NCI-H2171 treated with DMSO at 0.1 percent for 48 hours (cell line): ENCODE results near the gene BMPER.

ENCODE experiments used
- DNase-seq: peaks from one replicate; lab custom pipeline; 2025; lab: John Stamatoyannopoulos, UW

BMPER gene

DNA sequence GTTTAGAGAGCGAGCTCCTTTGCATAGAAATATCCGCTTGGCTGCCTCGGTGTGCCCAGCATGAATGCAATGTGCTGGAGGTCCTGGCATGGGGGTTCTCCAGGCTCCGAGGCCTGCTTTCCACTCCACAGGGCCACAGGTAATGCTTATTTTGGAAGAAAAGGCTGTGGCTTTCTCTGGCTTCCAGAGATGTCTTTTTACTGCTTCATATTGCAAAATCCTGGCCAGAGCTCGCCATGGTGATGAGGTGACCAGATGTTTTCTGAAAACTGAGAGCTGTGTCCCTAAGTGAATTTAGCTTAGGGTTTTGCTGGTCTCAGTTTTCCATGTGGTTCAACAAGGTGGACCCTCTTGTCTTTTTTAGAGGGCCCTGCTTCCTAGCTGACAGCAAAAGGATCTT lies 65.2 kb downstream of the BMPER start:
- no peak for DNase-seq

DNA sequence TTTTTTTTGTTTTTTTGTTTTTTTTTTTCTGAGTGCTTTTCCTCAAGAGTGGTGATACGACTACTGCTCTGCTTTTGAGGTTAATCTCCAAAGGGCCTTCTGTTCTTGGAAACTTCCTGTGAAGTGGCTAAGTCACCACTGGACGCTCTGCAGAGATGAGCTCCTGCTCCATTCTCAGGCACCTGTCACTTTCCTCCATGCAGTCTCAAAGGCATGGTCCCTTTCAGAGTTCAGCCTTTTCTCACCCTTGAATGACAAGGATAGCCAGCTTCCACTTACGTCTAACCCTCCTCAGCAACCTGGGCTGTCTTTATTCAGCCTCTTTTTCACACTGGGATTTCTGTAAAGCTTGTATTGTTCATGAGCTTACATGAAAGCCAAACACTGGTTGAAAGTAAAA lies 65.8 kb downstream of the BMPER start:
- DNase-seq: no peak

DNA sequence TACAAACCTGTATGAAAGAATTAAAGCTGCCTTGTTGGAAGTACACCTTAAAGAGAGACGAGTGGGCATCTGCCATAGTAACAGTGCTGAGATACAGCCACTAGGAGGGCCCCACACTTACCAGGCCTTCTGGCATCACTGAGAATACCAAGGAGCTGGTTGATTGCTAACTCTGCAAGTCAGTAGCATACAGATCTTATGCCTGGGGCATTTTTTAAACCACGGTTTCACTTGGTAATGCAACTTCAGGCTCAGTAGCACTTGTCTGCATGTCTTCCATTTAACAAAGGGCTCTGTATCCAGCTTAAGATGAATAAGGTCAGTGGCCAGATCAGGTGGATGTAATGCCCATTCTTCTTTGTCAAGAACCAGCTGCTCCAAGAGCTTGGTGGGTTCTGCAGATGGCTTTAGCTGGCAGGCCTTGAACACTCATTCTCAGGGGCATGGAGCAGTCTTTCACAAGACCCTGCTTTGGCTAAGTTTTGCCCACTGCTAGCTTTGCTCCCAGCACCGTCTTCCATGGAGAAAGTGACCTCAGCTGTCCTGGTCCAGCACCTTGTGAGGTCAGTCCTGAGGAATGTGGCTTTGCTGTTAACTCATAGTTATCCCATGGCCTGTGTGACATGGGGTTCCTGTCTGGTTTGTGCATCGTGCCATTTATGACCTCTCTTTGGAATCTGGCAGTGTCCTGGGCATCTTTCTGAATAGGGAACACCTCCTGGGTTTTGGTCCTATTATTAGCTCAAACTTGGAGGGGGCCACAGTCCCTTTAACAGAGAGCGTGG lies 68.1 kb downstream of the BMPER start:
- DNase-seq: no peak

- no peak for DNase-seq
Measured at GRCh38 chr7:33979300-33979806, 74.0 kb downstream of the BMPER start.

- DNase-seq: no peak
Measured at GRCh38 chr7:33979807-33980355, 74.5 kb downstream of the BMPER start.

- no peak for DNase-seq
Measured at GRCh38 chr7:33981226-33981625, 75.9 kb downstream of the BMPER start.

DNA sequence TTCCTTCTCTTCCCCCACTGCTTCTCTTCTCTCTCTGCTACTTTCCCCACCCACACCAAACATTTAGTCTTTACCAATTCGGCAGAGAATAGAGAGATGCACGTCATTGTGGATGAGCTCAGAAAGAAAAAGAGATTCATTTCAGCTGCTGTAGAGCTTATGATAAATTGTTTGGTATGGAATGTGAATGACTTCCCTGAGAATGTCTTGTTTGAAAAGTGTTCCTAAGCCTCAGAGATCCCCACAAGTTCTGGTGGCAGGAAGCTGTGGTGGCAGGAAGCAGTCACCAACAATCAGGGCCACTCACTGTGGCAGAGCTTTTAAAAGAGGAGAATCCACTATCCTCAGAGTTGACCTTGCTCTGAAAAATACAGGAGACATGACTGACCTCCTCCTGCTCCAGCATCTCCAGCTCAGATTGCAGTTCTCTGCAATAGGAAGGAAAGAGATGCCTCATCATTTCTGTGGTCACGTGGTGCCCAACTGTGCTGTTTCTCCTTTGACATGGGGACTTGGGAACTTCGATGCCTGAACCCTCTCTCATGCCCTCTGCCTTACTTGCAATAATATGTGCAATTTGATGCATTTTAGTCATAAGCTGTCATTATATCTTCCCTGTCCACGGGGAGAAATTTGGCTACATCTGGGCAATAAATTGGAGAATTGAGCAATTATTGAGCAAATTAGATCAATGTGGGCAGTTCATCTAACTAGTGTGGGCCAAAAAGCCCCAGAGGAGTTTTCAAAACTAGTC lies 76.5 kb downstream of the BMPER start:
- DNase-seq: no peak

GRCh38 chr7:33982425-33982786 lies 77.1 kb downstream of the BMPER start:
- peak; percentile 18 for DNase-seq

DNA sequence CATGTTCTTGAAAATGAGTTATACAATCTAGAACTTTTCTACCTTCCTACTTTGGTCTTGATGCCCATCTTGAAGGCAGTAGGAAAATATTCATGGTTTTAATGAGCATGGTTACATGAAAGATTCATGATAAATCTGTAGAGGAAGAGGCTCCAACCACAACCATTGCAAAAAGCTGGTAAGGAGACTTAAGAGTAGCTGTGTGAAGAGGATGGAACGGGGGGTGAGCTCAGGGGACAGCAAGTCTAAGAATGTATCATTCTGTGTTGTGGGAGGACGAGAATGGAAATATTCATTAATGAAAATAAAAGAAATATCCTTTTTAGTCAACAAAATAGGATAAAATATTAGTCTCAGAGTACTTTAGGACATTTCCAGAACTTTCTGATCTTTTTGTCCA lies 81.1 kb downstream of the BMPER start:
- no peak for DNase-seq

- no peak for DNase-seq
Measured at GRCh38 chr7:33986951-33987947, 81.9 kb downstream of the BMPER start.

- no peak for DNase-seq
Measured at GRCh38 chr7:33996899-33997298, 91.6 kb downstream of the BMPER start.

DNA sequence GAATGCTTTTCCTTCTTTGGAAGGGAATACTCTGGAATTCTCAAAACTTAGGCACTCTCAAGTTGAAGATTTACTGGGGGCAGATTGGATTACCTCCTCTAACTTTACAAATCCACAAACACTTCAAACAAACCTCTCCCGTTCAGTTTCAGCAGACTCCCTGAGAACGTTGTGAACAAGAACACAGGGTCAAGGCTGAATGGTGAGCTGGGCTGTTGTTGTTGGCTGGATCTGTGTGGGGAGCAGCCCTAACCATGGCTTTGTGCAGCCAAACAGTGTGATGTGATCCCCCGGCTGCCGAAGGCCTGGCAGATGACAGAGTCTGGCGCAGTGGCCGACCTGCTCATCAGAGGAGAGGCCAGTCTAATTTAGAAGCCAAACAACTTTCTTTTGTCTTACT lies 93.1 kb downstream of the BMPER start:
- DNase-seq: no peak

DNA sequence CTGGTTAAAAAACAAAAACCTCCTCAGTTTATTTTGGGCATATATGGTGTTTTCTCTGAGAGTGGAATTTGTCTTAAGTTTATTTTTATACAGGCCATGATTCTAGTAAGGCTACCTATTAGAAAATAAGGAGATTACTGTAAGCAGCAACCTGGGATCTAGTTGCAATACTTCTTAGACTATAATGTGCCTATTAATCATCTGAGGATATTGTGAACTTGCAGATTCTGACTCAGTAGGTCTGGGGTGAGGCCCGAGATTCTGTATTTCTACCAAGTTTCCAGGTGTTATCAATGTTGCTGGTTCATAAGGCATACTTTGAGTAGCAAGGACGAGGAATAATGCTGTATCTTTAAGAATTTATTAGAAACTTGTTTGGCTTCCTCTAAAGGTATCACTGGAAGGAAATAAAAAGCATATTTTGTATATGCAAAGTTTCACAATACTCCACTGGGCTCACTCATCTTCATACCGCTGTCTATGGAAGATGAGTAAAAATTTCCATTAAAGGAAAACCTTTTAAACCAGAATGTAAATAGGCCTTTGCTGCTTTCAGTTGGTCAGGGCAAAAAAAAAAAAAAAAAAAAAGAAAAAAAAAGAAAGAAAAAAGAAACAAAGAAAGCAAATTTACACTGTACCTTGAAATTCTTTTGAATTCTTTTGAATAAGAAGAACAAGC lies 105.8 kb downstream of the BMPER start:
- no peak for DNase-seq

- DNase-seq: no peak
Measured at GRCh38 chr7:34011696-34012095, 106.4 kb downstream of the BMPER start.

GRCh38 chr7:34013421-34013820 lies 108.1 kb downstream of the BMPER start:
- no peak for DNase-seq

GRCh38 chr7:34015651-34016050 lies 110.3 kb downstream of the BMPER start:
- no peak for DNase-seq

GRCh38 chr7:34016876-34017275 lies 111.5 kb downstream of the BMPER start:
- no peak for DNase-seq

GRCh38 chr7:34019301-34019790 lies 114.0 kb downstream of the BMPER start:
- DNase-seq: no peak

DNA sequence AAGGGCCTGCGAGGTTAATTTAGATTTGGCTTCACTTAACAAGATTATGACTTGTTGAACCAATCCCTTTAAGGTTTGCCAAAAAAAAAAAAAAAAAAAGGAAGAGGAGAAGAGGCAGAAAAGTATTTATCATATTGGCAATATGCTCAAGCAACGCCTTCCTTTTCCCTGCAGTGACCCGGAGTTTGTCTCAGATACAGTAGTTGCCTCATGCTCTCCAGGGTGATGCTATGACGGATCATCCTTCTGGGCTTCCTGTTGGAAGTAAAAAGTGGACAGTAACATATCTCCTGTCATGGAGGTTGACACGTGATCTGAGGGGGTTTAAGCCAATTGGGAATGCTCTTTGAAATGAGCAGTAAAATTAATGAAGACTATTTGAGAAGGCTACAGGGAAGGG lies 117.3 kb downstream of the BMPER start:
- DNase-seq: no peak

GRCh38 chr7:34025600-34025999 lies 120.3 kb downstream of the BMPER start:
- no peak for DNase-seq
